ENCODE measurements around the gene ANHX.

Gene ANHX

DNA sequence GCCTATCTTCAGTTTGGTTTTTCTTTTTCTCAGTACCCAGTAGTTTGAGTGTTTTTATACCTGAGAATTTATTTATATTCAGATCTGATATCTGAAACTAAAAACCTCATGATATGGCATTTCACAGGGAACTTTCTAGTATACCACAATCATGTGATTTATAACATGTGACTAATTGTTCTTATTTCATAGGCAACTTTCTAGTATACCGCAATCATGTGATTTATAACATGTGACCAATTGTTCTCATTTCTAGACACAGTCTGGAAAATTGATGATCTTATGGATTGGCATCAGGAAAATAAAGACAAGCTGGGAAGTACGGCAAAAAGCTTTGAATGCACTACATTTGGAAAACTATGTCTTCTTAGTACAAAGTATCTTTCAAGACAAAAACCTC is 33.8 kb downstream of the ANHX start:
- H3K27me3 Mint-ChIP-seq (ENCODE audit: low read depth): no peaks in the 10 kb centered on the region
- peaks cover 65% of the 10 kb centered on the region for H3K9me3 Mint-ChIP-seq
- TF ChIP-seq, protein P1, sequence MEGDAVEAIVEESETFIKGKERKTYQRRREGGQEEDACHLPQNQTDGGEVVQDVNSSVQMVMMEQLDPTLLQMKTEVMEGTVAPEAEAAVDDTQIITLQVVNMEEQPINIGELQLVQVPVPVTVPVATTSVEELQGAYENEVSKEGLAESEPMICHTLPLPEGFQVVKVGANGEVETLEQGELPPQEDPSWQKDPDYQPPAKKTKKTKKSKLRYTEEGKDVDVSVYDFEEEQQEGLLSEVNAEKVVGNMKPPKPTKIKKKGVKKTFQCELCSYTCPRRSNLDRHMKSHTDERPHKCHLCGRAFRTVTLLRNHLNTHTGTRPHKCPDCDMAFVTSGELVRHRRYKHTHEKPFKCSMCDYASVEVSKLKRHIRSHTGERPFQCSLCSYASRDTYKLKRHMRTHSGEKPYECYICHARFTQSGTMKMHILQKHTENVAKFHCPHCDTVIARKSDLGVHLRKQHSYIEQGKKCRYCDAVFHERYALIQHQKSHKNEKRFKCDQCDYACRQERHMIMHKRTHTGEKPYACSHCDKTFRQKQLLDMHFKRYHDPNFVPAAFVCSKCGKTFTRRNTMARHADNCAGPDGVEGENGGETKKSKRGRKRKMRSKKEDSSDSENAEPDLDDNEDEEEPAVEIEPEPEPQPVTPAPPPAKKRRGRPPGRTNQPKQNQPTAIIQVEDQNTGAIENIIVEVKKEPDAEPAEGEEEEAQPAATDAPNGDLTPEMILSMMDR (IDR thresholded peaks at IDR 0.05; ENCODE audit: unreplicated experiment in 3 of 3): no peak
- H3K27ac Mint-ChIP-seq: no peak overlapping the region
- no peaks in the 10 kb centered on the region for H3K4me1 Mint-ChIP-seq
- no peak overlapping the region for H3K4me3 Mint-ChIP-seq
- peaks cover 83% of the 10 kb centered on the region for H3K36me3 Mint-ChIP-seq (ENCODE audit: low read depth)

DNA sequence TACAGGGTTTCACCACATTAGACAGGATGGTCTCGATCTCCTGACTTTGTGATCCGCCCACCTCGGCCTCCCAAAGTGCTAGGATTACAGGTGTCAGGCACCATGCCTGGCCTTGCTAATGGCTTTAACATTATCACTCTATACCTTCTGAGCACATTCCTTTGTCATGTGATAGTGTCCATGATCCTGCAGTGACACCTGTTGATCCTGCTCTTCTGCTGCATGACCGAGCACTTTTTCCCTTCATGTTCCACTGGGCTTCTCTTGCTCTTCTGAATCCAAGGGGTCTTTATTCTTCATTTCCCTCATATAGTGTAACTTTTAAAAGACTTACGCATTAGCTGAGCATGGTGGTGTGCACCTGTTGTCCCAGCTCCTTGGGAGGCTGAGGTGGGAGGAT is 42.8 kb downstream of the ANHX start:
- TF ChIP-seq, protein P1 (IDR thresholded peaks at IDR 0.05; ENCODE audit: unreplicated experiment in 3 of 3): no peak
- Mint-ChIP-seq H3K27ac (no peak overlapping the region), H3K9me3 (peaks cover 83% of the 10 kb centered on the region), H3K4me1 (no peaks in the 10 kb centered on the region), H3K4me3 (no peak overlapping the region), H3K27me3 (ENCODE audit: low read depth) (peaks cover 3% of the 10 kb centered on the region), H3K36me3 (ENCODE audit: low read depth) (peaks cover 92% of the 10 kb centered on the region)

DNA sequence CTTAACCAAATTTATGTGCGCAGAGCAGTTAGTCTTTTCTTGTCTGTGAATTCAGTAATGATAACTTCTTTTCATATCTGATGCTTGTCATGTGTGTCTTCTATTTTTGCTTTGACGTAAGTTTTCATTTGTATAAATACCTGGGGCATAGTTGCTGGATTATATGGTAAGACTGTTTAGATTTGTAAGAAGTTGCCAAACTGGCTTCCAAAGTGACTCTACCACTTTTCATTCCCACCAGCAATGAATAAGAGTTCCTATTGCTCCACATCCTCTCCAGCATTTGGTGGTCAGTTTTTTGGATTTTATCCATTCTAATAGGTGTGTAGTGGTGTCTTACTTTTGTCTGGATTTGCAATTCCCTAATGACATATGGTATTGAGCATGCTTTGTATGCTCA is 45.5 kb downstream of the ANHX start:
- TF ChIP-seq, protein P1 (IDR thresholded peaks at IDR 0.05; ENCODE audit: unreplicated experiment in 3 of 3): no peak
- peaks cover 97% of the 10 kb centered on the region for H3K9me3 Mint-ChIP-seq
- H3K36me3 Mint-ChIP-seq (ENCODE audit: low read depth): peaks cover 100% of the 10 kb centered on the region
- H3K27me3 Mint-ChIP-seq (ENCODE audit: low read depth): peaks cover 7% of the 10 kb centered on the region
- no peak overlapping the region for H3K4me3 Mint-ChIP-seq
- H3K4me1 Mint-ChIP-seq: no peaks in the 10 kb centered on the region
- no peak overlapping the region for H3K27ac Mint-ChIP-seq

DNA sequence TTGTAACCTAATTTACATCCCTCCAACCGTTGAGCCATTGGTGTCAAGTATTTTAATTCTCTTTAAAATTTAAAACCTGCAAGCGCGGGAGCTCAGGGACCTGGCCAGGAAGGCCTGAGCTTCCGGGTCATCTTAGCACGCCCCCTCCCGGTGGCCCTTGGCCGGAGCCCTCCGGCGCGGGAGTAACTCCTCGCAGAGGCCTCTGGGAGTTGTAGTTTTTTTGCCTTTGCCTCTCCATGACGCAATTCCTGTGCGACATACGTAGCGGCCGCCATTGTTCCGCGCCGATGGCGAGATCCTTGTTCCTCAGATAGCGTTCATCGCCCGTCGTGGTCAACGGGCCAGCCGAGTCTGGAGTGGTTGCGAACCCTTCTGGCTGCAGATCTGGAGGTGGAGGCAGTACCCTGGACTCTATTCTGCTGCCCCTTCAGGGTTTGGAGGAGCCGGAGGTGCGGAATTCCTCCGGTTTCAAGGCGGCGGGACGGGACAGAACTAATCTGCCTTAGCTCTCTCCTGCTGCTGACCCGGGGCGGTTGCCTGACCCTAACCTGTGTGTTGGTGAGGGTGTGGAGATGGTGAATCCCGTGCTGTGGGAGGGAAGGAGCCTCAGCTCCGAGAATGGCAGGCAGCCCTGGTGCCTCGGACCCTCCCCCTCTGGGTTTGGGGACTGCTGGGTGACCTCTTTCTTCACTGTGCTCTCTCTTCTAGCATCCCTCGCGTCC is 54.3 kb downstream of the ANHX start, which contains the start of gene ZNF268:
Gene ZNF268 (plus strand): TSS at position 258 of the 722 bp plus-strand sequence. CDS start 503 bp downstream, outside the sequence.
- Mint-ChIP-seq H3K27me3 (ENCODE audit: low read depth) (peaks cover 4% of the 10 kb centered on the region), H3K9me3 (peaks cover 75% of the 10 kb centered on the region), H3K4me3 (peak within 1 kb of the TSS; percentile 99), H3K4me1 (no peaks in the 10 kb centered on the region), H3K27ac (peak within 1 kb of the TSS; percentile 71 to 94 (median 90)), H3K36me3 (ENCODE audit: low read depth) (peaks cover 76% of the 10 kb centered on the region)
- TF ChIP-seq, protein P1 (IDR thresholded peaks at IDR 0.05; ENCODE audit: unreplicated experiment in 3 of 3): peak; percentile 69 to 92 (median 74)

DNA sequence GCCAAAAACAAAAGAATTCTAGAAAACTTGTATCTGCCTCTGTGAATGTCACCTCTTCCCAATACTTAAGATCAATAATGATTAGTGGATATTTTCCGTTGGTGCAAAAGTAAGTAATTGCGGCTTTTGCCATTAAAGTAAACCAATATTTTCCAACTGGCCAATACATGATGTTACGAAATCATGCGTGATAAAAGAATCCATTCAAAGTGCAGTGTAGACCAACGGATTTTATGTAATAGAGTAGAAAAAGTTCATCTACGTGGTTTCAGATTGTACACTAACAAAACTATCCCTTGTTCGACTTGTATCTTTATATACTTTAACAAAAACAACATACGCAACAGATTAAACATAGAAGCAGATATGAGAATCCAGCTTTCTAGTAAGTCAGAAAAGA is 55.0 kb downstream of the ANHX start:
- TF ChIP-seq, protein P1 (IDR thresholded peaks at IDR 0.05; ENCODE audit: unreplicated experiment in 3 of 3): no peak
- Mint-ChIP-seq H3K9me3 (peaks cover 77% of the 10 kb centered on the region), H3K4me3 (peak overlapping the region; percentile 64 to 80 (median 70)), H3K4me1 (no peaks in the 10 kb centered on the region), H3K27ac (no peak overlapping the region), H3K27me3 (ENCODE audit: low read depth) (peaks cover 3% of the 10 kb centered on the region), H3K36me3 (ENCODE audit: low read depth) (peaks cover 68% of the 10 kb centered on the region)

DNA sequence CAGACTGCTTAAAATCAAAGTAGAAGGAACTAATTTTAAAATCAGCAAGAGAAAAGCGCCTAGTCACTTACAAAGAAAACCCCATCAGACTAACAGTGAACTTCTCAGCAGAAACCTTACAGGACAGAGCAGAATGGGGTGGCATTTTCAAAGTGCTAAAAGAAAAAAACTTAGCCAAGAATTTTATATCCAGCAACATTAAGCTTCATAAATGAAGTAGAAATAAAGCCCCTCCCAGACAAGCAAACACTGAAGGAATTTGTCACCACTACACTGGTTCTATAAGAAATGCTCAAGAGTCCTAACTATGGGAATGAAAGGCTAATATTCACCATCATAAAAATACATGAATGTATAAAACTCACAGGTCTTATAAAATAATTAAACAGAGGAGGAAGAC is 60.8 kb downstream of the ANHX start:
- H3K9me3 Mint-ChIP-seq: peaks cover 62% of the 10 kb centered on the region
- H3K27ac Mint-ChIP-seq: no peak overlapping the region
- no peak overlapping the region for H3K4me3 Mint-ChIP-seq
- no peaks in the 10 kb centered on the region for H3K4me1 Mint-ChIP-seq
- H3K36me3 Mint-ChIP-seq (ENCODE audit: low read depth): peaks cover 12% of the 10 kb centered on the region
- no peaks in the 10 kb centered on the region for H3K27me3 Mint-ChIP-seq (ENCODE audit: low read depth)
- TF ChIP-seq, protein P1 (IDR thresholded peaks at IDR 0.05; ENCODE audit: unreplicated experiment in 3 of 3): no peak
